IMR-90 (cell line): ENCODE data around the gene GDNF. TPM values are rescaled to one million over a fixed set of nuclear protein-coding genes. Genes with fewer than 3 reads are reported as not detected.

Experiments
- ATAC-seq: fragments of 200-7000 bp; cut with Tn5 transposase; 2 replicates; pipeline ENCODE4 v1.9.1; 2020; ENCODE audit warnings: low read depth, mild to moderate bottlenecking, moderate library complexity
- BruUV-seq: library from RNA; stranded (reverse); fragments of 400-500 nt; replicated peaks from 2 replicates; lab custom pipeline; 2021; lab: Mats Ljungman, UMichigan
- CTCF ChIA-PET: fragments of 300-600 bp; formaldehyde crosslinking; extraction: SDS; loops from one replicate; lab custom pipeline; 2021; ENCODE audit warnings: antibody characterized with exemption; lab: Yijun Ruan, JAX
- POLR2A ChIA-PET: fragments of 300-600 bp; sonication (Branson Sonifier 250); formaldehyde crosslinking; loops from one replicate; lab custom pipeline; 2022; ENCODE audit warnings: antibody characterized with exemption; ENCODE audit not compliant: unreplicated experiment; lab: Charles Lee
- DNase-seq: peaks from one replicate; pipeline ENCODE4 v3.0.0; 2013
- H2AFZ ChIP-seq: replicated peaks from 2 replicates; pipeline ENCODE3; 2013; ENCODE audit warnings: low read length, mild to moderate bottlenecking; ENCODE audit not compliant: poor library complexity
- H2AK5ac ChIP-seq: 2 replicates; pipeline ENCODE4 v1.6.1; 2013; ENCODE audit warnings: low read depth, low read length, inconsistent platforms
- H2AK9ac ChIP-seq: replicated peaks from 2 replicates; pipeline ENCODE3; 2013; ENCODE audit warnings: mild to moderate bottlenecking, low read depth, low read length, moderate library complexity; ENCODE audit not compliant: poor library complexity
- H2BK120ac ChIP-seq: 2 replicates; pipeline ENCODE4 v1.6.1; 2013; ENCODE audit warnings: low read depth, low read length, inconsistent platforms
- H2BK15ac ChIP-seq: 3 replicates; pipeline ENCODE4 v1.6.1; 2013; ENCODE audit warnings: low read depth, low read length, inconsistent platforms
- H2BK20ac ChIP-seq: 2 replicates; pipeline ENCODE4 v1.6.1; 2013; ENCODE audit warnings: low read depth, mild to moderate bottlenecking, inconsistent platforms, low read length, moderate library complexity
- H2BK5ac ChIP-seq: 2 replicates; pipeline ENCODE4 v1.6.1; 2013; ENCODE audit warnings: mild to moderate bottlenecking, low read depth, low read length, inconsistent platforms; ENCODE audit not compliant: poor library complexity, severe bottlenecking
- H3K14ac ChIP-seq: replicated peaks from 2 replicates; pipeline ENCODE4 v1.6.1; 2013; ENCODE audit warnings: low read depth, low read length, inconsistent platforms
- H3K18ac ChIP-seq: 2 replicates; pipeline ENCODE4 v1.6.1; 2013; ENCODE audit warnings: low read depth, low read length, control low read depth
- H3K23ac ChIP-seq: 2 replicates; pipeline ENCODE4 v1.6.1; 2013; ENCODE audit warnings: low read depth, low read length, inconsistent platforms
- H3K27ac ChIP-seq: 2 replicates; pipeline ENCODE4 v1.5.1; 2013; ENCODE audit warnings: mild to moderate bottlenecking, control low read depth, low read length; ENCODE audit not compliant: insufficient read depth
- H3K27me3 ChIP-seq: 2 replicates; pipeline ENCODE4 v1.6.1; 2013; ENCODE audit warnings: low read length; ENCODE audit not compliant: control insufficient read depth, insufficient read depth
- H3K36me3 ChIP-seq: 2 replicates; pipeline ENCODE4 v1.6.1; 2013; ENCODE audit warnings: low read length, mixed read lengths; ENCODE audit not compliant: control insufficient read depth, insufficient read depth
- H3K4ac ChIP-seq: 2 replicates; pipeline ENCODE4 v1.6.1; 2013; ENCODE audit warnings: low read depth, low read length, inconsistent platforms
- H3K4me1 ChIP-seq: 2 replicates; pipeline ENCODE4 v1.6.1; 2013; ENCODE audit warnings: low read length, mixed read lengths; ENCODE audit not compliant: control insufficient read depth, insufficient read depth
- H3K4me2 ChIP-seq: 2 replicates; pipeline ENCODE4 v1.6.1; 2013; ENCODE audit warnings: low read depth, mild to moderate bottlenecking, control low read depth, low read length, moderate library complexity
- H3K4me3 ChIP-seq: 2 replicates; pipeline ENCODE4 v1.5.1; 2013; ENCODE audit warnings: low read depth, mild to moderate bottlenecking, control low read depth, low read length, moderate library complexity; ENCODE audit not compliant: insufficient read depth
- H3K56ac ChIP-seq: 2 replicates; pipeline ENCODE4 v1.6.1; 2013; ENCODE audit warnings: low read length, inconsistent platforms; ENCODE audit not compliant: insufficient read depth; ENCODE audit errors: extremely low read depth
- H3K79me1 ChIP-seq, 2 experiments: 2 replicates each; pipeline ENCODE4 v1.6.1; 2013; ENCODE audit warnings: low read length in 2 of 2, inconsistent platforms in 1 of 2, low read depth in 1 of 2
- H3K9ac ChIP-seq: 2 replicates; pipeline ENCODE4 v1.6.1; 2013; ENCODE audit warnings: low read depth, low read length, control low read depth
- H3K9me1 ChIP-seq: 2 replicates; pipeline ENCODE4 v1.6.1; 2013; ENCODE audit warnings: low read length, inconsistent platforms; ENCODE audit not compliant: insufficient read depth
- H3K9me3 ChIP-seq: 2 replicates; pipeline ENCODE4 v1.6.1; 2013; ENCODE audit warnings: low read length; ENCODE audit not compliant: control insufficient read depth, insufficient read depth
- H4K20me1 ChIP-seq: 2 replicates; pipeline ENCODE4 v1.6.1; 2013; ENCODE audit warnings: low read length, inconsistent platforms; ENCODE audit not compliant: insufficient read depth
- H4K5ac ChIP-seq: 2 replicates; pipeline ENCODE4 v1.6.1; 2013; ENCODE audit warnings: mild to moderate bottlenecking, low read depth, low read length, control low read depth
- H4K8ac ChIP-seq, 2 experiments: 2 replicates each; pipeline ENCODE4 v1.6.1; 2013; ENCODE audit warnings: low read depth in 2 of 2, low read length in 2 of 2, control low read depth in 1 of 2, inconsistent platforms in 1 of 2
- H4K91ac ChIP-seq: 2 replicates; pipeline ENCODE4 v1.6.1; 2013; ENCODE audit warnings: low read depth, low read length, inconsistent platforms; ENCODE audit not compliant: insufficient read depth
- CHD1 ChIP-seq: IDR thresholded peaks from 2 replicates; pipeline ENCODE4 v1.6.1; 2012; ENCODE audit warnings: low read depth, low read length, improper control_type of control experiment
- ELK1 ChIP-seq: fragments of 150-350 bp; IDR thresholded peaks from 2 replicates; pipeline ENCODE4 v1.6.1; 2016; ENCODE audit warnings: low read depth, mild to moderate bottlenecking, low read length, moderate library complexity, borderline replicate concordance
- FOS ChIP-seq: fragments of 150-350 bp; IDR thresholded peaks from 2 replicates; pipeline ENCODE4 v1.6.1; 2016; ENCODE audit warnings: low read depth, low read length
- WGBS, 2 experiments: methylation state at CpG; one replicate each; pipeline versions ENCODE4 v1.1.5 to v1.1.7; 2013; ENCODE audit warnings: missing lambda C conversion rate in 2 of 2; ENCODE audit not compliant: insufficient read length in 1 of 2; ENCODE audit errors: extremely low coverage in 2 of 2; 5-methylcytosine and 5-hydroxymethylcytosine counted together
- dilution Hi-C: fragments of 300-500 bp; cut with HindIII; formaldehyde crosslinking; loops from one replicate; pipeline ENCODE4 v1.14.3; 2018; ENCODE audit warnings: low sequenced_read_pairs; ENCODE audit not compliant: unreplicated experiment
- in situ Hi-C: fragments of 300-500 bp; cut with MboI; formaldehyde crosslinking; loops from 3 replicates; pipeline ENCODE4 v1.14.3; 2019; ENCODE audit warnings: low sequenced_read_pairs, inconsistent platforms, mixed read lengths
- intact Hi-C: fragments of 100-400 bp; cut with micrococcal nuclease; formaldehyde crosslinking; loops from 2 replicates; pipeline ENCODE4 v1.10.0; 2022
- polyA plus RNA-seq, 3 experiments: library from polyadenylated mRNA; depleted of rRNA; stranded (reverse); fragments of >200 nt; gene quantifications; 2 replicates each; pipeline ENCODE4 v1.2.3, GENCODE V29; 2012; ENCODE audit warnings: low replicate concordance in 1 of 3
- total RNA-seq: library from RNA; depleted of rRNA; stranded (reverse); fragments of >200 nt; gene quantifications from 2 replicates; pipeline ENCODE4 v1.2.3, GENCODE V29; 2012

The GDNF gene
- total and polyA plus RNA-seq, 2 of the 4 experiments (the other 2 are of a cell fraction), result 0.18 to 0.82 TPM

GRCh38 chr5:37888476-37888875, 48.6 kb upstream of the GDNF start (continued):
- TF ChIP-seq ELK1, result no peak
- no peak for TF ChIP-seq CHD1

DNA sequence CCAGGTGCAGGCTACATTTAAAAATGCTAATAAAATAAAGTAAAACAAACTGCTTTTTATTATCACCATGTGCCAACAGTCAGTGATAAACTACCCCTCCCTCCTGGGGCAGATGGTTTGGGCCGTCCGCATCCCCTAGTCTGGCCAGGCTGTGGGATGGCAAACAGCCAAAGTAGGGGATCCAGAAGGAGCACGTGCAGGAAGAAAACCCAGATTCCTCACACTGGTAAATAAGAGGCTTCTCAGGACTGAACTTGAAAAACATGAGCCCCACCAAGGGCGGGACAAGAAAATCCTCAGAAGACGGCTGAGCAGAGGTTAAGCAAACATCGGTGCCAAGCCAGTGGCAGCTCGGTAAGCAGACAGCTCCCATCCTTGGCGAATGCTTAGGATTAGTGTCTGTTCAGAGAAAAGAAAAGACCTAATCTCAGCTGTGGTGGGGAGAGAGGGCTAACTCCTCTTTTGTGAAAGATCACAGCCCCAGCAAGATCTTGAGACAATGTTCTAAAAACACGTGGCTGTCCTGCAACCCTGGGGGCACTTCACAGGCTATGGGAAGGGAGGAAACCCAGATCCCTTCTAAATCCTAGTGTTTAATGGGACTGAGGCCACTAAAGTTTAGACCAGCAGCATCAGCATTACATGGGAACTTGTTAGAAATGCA, 46.5 kb upstream of the GDNF start:
- peaks cover 5% of the 10 kb centered on the region; the same call in 1 of the 2 replicates for H3K9me3 ChIP-seq
- H3K56ac ChIP-seq, result no peak overlapping the region
- WGBS, 2 experiments, result 30% methylated on average over 2 of the region's 9 CpGs; no CpG with 5 or more reads in 1 of the 2 experiments
- H4K91ac ChIP-seq, result no peak overlapping the region
- no peaks in the 10 kb centered on the region for H3K36me3 ChIP-seq
- no peaks in the 10 kb centered on the region for H4K20me1 ChIP-seq
- H2BK20ac ChIP-seq, result no peak overlapping the region
- TF ChIP-seq FOS, result no peak
- H3K4me2 ChIP-seq, result no peak overlapping the region
- peaks cover 13% of the 10 kb centered on the region for H3K4me1 ChIP-seq
- no peaks in the 10 kb centered on the region for H3K27me3 ChIP-seq
- no peak overlapping the region for H2AK9ac ChIP-seq
- H3K23ac ChIP-seq, result no peak overlapping the region
- intact Hi-C loops (no loop called here), in situ Hi-C loops (no loop called here), dilution Hi-C loops (no loop called here)
- no peak overlapping the region for H3K4ac ChIP-seq
- H2AK5ac ChIP-seq, result no peak overlapping the region
- H3K14ac ChIP-seq, result no peak overlapping the region
- H2BK15ac ChIP-seq, result 0 out of 3 replicates have a peak overlapping the region, but pooled peaks have one; percentile 17
- H3K79me1 ChIP-seq, result no peaks in the 10 kb centered on the region
- no peak overlapping the region for H3K4me3 ChIP-seq
- no peak overlapping the region for H2BK5ac ChIP-seq
- H3K9me1 ChIP-seq, result peaks cover 17% of the 10 kb centered on the region
- no peak overlapping the region for H3K9ac ChIP-seq
- DNase-seq (no peak), ATAC-seq (no peak)
- ChIA-PET POLR2A (no interaction called here), CTCF (no interaction called here)
- no peak overlapping the region for H4K8ac ChIP-seq
- no peak overlapping the region for H3K27ac ChIP-seq
- H4K5ac ChIP-seq, result no peak overlapping the region
- H2AFZ ChIP-seq, result no peak overlapping the region
- H2BK120ac ChIP-seq, result no peak overlapping the region
- BruUV-seq, result no TSS peak
- peak overlapping the region; percentile 4; the same call in 1 of the 2 replicates for H3K18ac ChIP-seq
